HG03066 (cell line): Measurements from ENCODE around the gene SCN9A.
"Not testable (repeated sequence)": the region's sequence is repeated elsewhere in the genome, so short reads cannot be mapped to it uniquely, and the experiment has no call there.

ENCODE experiments used
- ATAC-seq: cut with Tn5 transposase; IDR thresholded peaks from one replicate; pipeline ENCODE4 v1.9.1; 2021; ENCODE audit warnings: low read depth; ENCODE audit not compliant: unreplicated experiment

The SCN9A gene

GRCh38 chr2:166337932-166338331, 37.8 kb downstream of the SCN9A start:
- ATAC-seq = no peak

- no peak for ATAC-seq
Measured at GRCh38 chr2:166335284-166335683, 40.5 kb downstream of the SCN9A start.

- ATAC-seq = no peak
Measured at GRCh38 chr2:166334805-166335204, 40.9 kb downstream of the SCN9A start.

GRCh38 chr2:166333801-166334200, 41.9 kb downstream of the SCN9A start:
- no peak for ATAC-seq

- ATAC-seq = no peak
Measured at GRCh38 chr2:166332106-166332505, 43.6 kb downstream of the SCN9A start.

- no peak for ATAC-seq
Measured at GRCh38 chr2:166331468-166331867, 44.3 kb downstream of the SCN9A start.

GRCh38 chr2:166329465-166329864, 46.3 kb downstream of the SCN9A start:
- ATAC-seq = no peak

- ATAC-seq = no peak
Measured at GRCh38 chr2:166328147-166328546, 47.6 kb downstream of the SCN9A start.

GRCh38 chr2:166321076-166321475, 54.7 kb downstream of the SCN9A start:
- ATAC-seq = no peak

GRCh38 chr2:166314022-166314759, 61.6 kb downstream of the SCN9A start:
- no peak for ATAC-seq

GRCh38 chr2:166312863-166313262, 62.9 kb downstream of the SCN9A start:
- ATAC-seq = not testable (repeated sequence)

GRCh38 chr2:166307326-166307725, 68.4 kb downstream of the SCN9A start:
- no peak for ATAC-seq

- ATAC-seq = no peak
Measured at GRCh38 chr2:166304656-166305055, 71.1 kb downstream of the SCN9A start.

- ATAC-seq = no peak
Measured at GRCh38 chr2:166302036-166302435, 73.7 kb downstream of the SCN9A start.

- ATAC-seq = no peak
Measured at GRCh38 chr2:166297951-166298350, 77.8 kb downstream of the SCN9A start.

GRCh38 chr2:166293984-166294383, 81.8 kb downstream of the SCN9A start:
- no peak for ATAC-seq

GRCh38 chr2:166285215-166285614, 90.5 kb downstream of the SCN9A start:
- no peak for ATAC-seq

GRCh38 chr2:166284359-166284758, 91.4 kb downstream of the SCN9A start:
- ATAC-seq = no peak

GRCh38 chr2:166282154-166282553, 93.6 kb downstream of the SCN9A start:
- ATAC-seq = no peak

- no peak for ATAC-seq
Measured at GRCh38 chr2:166278856-166279255, 96.9 kb downstream of the SCN9A start.

- no peak for ATAC-seq
Measured at GRCh38 chr2:166270376-166270775, 105.4 kb downstream of the SCN9A start.

GRCh38 chr2:166269322-166269721, 106.4 kb downstream of the SCN9A start:
- ATAC-seq = no peak

GRCh38 chr2:166257859-166258258, 117.9 kb downstream of the SCN9A start:
- ATAC-seq = no peak
